HG02642 (cell line): ENCODE results near the gene ITPR1.

Experiments
- ATAC-seq: cut with Tn5 transposase; IDR thresholded peaks from one replicate; pipeline ENCODE4 v1.9.1; 2021; ENCODE audit warnings: mild to moderate bottlenecking; ENCODE audit not compliant: unreplicated experiment, poor library complexity

The ITPR1 gene

GRCh38 chr3:4793311-4793710 lies 300.2 kb downstream of the ITPR1 start:
- ATAC-seq = no peak

- ATAC-seq = no peak
Observed at GRCh38 chr3:4794331-4794730, 301.2 kb downstream of the ITPR1 start.

GRCh38 chr3:4794798-4795197 lies 301.6 kb downstream of the ITPR1 start:
- ATAC-seq = no peak

- ATAC-seq = no peak
Observed at GRCh38 chr3:4795905-4796304, 302.8 kb downstream of the ITPR1 start.

- ATAC-seq = no peak
Observed at GRCh38 chr3:4797201-4797705, 304.1 kb downstream of the ITPR1 start.

GRCh38 chr3:4799266-4800256 lies 306.4 kb downstream of the ITPR1 start:
- ATAC-seq = no peak

- ATAC-seq = no peak
Observed at GRCh38 chr3:4800595-4800994, 307.4 kb downstream of the ITPR1 start.

- ATAC-seq = no peak
Observed at GRCh38 chr3:4801892-4802291, 308.7 kb downstream of the ITPR1 start.

GRCh38 chr3:4802903-4803302 lies 309.8 kb downstream of the ITPR1 start:
- no peak for ATAC-seq

- no peak for ATAC-seq
Observed at GRCh38 chr3:4804161-4805058, 311.3 kb downstream of the ITPR1 start.

GRCh38 chr3:4805662-4806061 lies 312.5 kb downstream of the ITPR1 start:
- ATAC-seq = no peak

- no peak for ATAC-seq
Observed at GRCh38 chr3:4806535-4807108, 313.5 kb downstream of the ITPR1 start.

- no peak for ATAC-seq
Observed at GRCh38 chr3:4807381-4808280, 314.5 kb downstream of the ITPR1 start.

GRCh38 chr3:4808637-4809036 lies 315.5 kb downstream of the ITPR1 start:
- ATAC-seq = no peak

- ATAC-seq = no peak
Observed at GRCh38 chr3:4809922-4810321, 316.8 kb downstream of the ITPR1 start.

GRCh38 chr3:4812591-4812990 lies 319.4 kb downstream of the ITPR1 start:
- no peak for ATAC-seq

- ATAC-seq = no peak
Observed at GRCh38 chr3:4813909-4814304, 320.8 kb downstream of the ITPR1 start.

GRCh38 chr3:4814305-4814903 lies 321.3 kb downstream of the ITPR1 start:
- ATAC-seq = no peak

- ATAC-seq = no peak
Observed at GRCh38 chr3:4814904-4815574, 321.9 kb downstream of the ITPR1 start.
